HG03064 (cell line): ENCODE data around the gene SF3B6.
"Not testable (repeated sequence)": the region's sequence is repeated elsewhere in the genome, so short reads cannot be mapped to it uniquely, and the experiment has no call there.

ENCODE experiments used
- ATAC-seq: cut with Tn5 transposase; IDR thresholded peaks from one replicate; pipeline ENCODE4 v1.9.1; 2021; ENCODE audit warnings: low read depth; ENCODE audit not compliant: unreplicated experiment

Gene SF3B6

DNA sequence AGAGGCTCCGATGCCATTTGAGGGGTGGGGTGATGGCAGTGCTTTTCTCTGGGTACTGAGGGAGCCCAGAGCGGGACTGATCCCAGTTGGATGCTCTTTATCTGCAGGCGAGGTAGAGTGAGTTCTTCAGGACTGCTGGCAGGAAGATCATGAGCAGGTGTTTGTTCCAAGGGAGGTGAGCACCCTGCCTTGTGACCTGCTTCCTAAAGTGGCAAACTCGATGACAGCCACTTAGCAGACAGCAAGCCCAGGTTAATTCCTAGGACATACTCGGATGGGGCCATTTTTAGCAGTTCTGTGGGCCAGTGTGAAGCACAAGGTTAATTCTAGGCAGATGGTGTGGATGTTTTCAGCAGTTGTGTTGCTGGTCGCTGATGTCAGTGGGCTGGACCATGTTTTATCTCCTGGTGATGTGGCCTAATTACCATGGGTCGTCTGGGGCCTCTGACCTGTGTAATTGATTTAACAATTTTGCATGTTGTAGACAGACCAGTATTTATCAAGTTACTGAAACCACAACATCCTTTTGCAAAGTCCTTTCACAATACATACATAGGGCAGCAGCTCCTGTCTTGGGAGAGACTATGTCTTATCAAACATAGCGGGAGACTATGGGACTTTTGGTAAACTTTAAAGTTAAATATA is 21.6 kb downstream of the SF3B6 start:
- no peak for ATAC-seq

GRCh38 chr2:24052951-24053350 is 23.2 kb downstream of the SF3B6 start:
- ATAC-seq, result no peak

DNA sequence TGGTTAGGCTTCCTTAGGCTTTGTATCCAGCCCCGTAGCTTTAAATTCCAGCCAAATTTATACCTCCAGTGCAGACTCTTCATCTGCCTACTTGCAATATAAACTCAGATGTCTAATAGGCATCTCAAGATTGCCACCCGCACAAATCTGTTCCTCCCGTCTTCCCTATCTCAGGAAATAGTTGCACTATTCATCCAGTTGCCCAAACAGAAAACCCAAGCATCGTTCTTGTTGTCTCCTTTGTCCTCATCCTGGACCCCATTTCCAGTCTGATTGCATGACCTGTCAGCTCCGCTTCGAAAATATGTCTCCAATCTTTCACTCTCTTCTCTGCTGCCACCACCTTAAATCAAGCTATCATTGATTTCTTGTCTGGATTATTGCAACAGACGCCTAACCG is 24.3 kb downstream of the SF3B6 start:
- no peak for ATAC-seq

DNA sequence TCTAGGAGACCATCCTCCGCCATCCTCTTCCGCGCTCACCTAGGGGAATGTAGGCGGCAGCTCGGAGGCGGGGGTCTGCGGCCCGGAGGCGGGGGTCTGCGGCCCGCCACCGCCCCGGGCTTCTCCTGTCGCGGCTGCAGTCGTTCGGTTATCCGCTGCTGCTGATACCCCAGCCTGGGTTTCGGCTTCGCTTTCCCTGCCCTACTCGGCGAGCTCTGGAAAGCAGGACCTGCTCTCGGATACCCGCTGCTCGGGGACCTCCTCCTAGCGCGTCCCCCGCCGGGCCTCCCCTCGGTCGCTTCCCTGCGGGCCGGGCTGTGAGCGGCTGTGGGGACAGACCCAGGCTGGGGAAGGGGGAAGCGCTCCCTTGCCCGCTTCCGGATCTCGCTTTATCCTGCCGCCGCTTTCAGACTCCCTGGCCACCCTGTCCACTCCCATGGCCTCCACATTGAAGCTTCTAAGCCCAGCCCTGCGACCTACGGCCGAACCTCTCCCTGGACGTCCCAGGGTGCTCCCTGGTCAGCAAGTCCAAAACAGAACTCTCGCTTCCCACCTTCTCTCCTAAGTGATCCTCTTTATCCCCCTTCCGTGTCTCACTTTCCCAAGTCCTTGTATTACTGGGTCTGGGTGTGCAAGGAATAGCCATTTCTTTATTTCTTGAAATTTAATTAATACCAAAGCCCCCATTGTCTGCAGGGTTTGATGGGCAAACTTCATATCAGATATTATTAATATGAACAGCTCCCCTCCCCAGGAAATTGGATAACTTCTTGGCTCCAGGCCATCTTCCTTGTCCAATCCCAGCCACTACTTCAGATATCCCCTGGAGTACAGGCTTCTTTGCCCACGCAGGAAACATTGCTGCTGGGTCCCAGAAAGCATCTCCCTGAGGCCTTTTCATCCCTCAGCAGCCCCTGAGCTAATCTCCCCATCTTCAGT is 25.8 kb downstream of the SF3B6 start:
- ATAC-seq, result no peak

- ATAC-seq, result no peak
Measured at GRCh38 chr2:24049485-24050021, 26.6 kb downstream of the SF3B6 start, which contains the start of gene FKBP1B. Gene FKBP1B, plus strand, starts transcription at chr2:24049741. Its CDS starts 109 bp downstream, at chr2:24049850.

GRCh38 chr2:24048769-24049484 is 27.2 kb downstream of the SF3B6 start:
- ATAC-seq, result no peak

DNA sequence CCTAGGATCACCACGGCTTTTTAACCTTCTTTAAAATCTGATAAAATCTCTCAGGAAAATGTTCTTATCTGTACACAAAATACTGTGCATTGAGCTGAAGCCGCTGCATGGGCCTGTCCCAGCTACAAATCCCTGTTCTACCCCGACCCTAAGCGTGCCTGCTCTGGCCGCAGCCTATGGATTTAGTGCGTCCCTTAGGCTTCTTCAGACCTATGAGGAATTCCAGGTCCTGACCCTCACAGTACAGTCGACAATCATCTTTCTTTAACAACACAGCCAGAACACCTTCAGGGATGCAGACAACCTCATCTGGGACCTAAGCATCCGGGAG is 28.5 kb downstream of the SF3B6 start:
- no peak for ATAC-seq

- ATAC-seq, result peak; percentile 99
Measured at GRCh38 chr2:24046930-24047702, 29.0 kb downstream of the SF3B6 start, which contains the start of gene WDCP. Gene WDCP, minus strand, starts transcription at chr2:24047391. Its CDS starts 7,897 bp downstream, at chr2:24039494.

- ATAC-seq, result no peak
Measured at GRCh38 chr2:24046599-24046929, 29.6 kb downstream of the SF3B6 start.

- no peak for ATAC-seq
Measured at GRCh38 chr2:24045511-24046508, 30.3 kb downstream of the SF3B6 start.

- ATAC-seq, result not testable (repeated sequence)
Measured at GRCh38 chr2:24043133-24043532, 33.0 kb downstream of the SF3B6 start.

- ATAC-seq, result no peak
Measured at GRCh38 chr2:24040511-24040910, 35.6 kb downstream of the SF3B6 start.

DNA sequence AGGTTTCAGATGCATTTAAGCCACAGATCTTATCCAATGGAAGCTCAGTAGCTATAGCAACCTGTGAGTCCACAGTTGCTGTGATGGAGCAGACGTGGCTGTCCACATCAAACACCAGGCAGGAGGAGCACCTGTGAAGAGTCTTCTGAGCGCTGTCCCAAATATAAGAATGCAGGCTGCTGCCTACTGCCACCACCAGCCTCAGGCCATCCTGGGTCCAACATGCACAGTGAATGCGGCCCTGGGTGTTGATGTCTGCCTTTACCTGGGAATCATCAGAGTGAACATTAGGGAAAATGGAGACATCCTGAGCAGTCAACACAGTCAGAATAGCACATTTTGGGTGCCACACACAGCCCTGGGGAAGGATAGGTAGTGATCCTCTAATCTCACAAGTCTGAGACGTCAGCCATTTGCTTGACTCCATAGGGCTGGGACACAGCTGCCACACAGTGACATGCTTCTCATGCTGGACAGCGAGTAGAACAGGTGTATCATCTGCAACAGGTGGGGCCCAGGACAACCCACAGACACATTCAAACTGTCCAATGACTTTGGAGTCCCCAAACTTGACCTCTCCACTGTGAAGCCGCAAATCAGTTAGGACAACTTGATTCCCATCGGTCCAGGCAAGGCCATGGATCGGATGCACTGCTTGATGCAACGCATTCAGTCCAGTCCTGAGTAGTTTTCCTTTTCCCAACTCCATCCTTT is 37.2 kb downstream of the SF3B6 start:
- ATAC-seq, result no peak

DNA sequence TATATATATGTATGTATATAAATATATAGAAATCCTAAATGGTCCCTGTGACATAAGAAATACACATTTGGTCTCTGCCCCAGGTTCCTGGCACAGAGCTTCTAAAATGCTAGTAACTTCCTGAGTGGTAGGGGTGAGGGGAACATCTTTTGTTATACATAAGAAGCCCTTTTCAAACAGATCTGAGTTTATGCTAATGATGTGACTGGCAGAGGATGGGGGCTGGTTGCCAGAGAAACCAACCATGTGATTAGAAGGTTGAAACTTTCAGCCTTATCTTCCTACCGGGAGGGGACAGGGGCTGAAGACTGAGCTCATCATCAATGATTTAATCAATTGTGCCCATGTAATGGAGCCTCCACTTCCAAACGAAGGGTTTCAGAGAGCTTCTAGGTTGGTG is 49.9 kb downstream of the SF3B6 start:
- ATAC-seq, result no peak

- no peak for ATAC-seq
Measured at GRCh38 chr2:24024996-24025663, 51.0 kb downstream of the SF3B6 start.

DNA sequence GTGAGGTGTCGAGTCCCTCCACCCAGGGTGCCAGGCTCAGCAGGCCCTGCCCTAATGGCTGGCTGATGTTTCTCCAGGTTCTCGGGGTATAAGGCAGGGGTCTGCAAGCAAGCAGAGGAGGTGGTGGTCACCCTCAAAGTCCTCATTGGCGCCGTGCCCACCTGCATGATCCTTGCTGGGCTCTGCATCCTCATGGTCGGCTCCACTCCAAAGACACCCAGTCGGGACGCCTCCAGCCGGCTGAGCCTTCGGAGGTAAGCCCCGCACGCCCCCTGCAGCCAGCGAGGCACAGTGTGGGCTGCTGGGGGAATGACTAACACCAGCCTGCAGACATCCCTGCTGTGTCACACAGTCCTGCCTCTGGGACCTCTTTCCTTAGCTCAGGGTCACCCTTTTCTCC is 52.1 kb downstream of the SF3B6 start:
- no peak for ATAC-seq

- no peak for ATAC-seq
Measured at GRCh38 chr2:24022975-24023575, 53.1 kb downstream of the SF3B6 start.
